MM.1S (cell line): Measurements from ENCODE around the gene CYRIA.

Experiments
- DNase-seq: peaks from one replicate; pipeline ENCODE4 v3.0.0-alpha.2; 2015
- H2AFZ ChIP-seq: fragments of 300-600 bp; sonication (generic); 2 replicates; pipeline ENCODE4 v1.6.0; 2016; ENCODE audit warnings: antibody characterized with exemption, low read length
- H3F3A ChIP-seq: fragments of 300-600 bp; sonication (generic); 2 replicates; pipeline ENCODE4 v1.6.1; 2016; ENCODE audit warnings: mild to moderate bottlenecking, antibody characterized with exemption, low read length, moderate library complexity, mixed read lengths; ENCODE audit not compliant: insufficient read depth
- H3K27ac ChIP-seq: fragments of 300-600 bp; sonication (generic); 2 replicates; pipeline ENCODE4 v1.5.1; 2016; ENCODE audit warnings: mild to moderate bottlenecking, low read length
- H3K27me3 ChIP-seq: fragments of 300-600 bp; sonication (generic); replicated peaks from 2 replicates; pipeline ENCODE4 v1.6.0; 2016; ENCODE audit warnings: low read length; ENCODE audit not compliant: insufficient read depth
- H3K36me3 ChIP-seq: fragments of 300-600 bp; sonication (generic); replicated peaks from 2 replicates; pipeline ENCODE4 v1.6.1; 2016; ENCODE audit warnings: mild to moderate bottlenecking, low read length, mixed read lengths; ENCODE audit not compliant: insufficient read depth
- H3K4me1 ChIP-seq: fragments of 300-600 bp; sonication (generic); 2 replicates; pipeline ENCODE4 v1.6.1; 2016; ENCODE audit warnings: low read length, mixed read lengths
- H3K4me2 ChIP-seq: fragments of 300-600 bp; sonication (generic); 2 replicates; pipeline ENCODE4 v1.6.0; 2016; ENCODE audit warnings: low read depth, low read length
- H3K4me3 ChIP-seq: fragments of 300-600 bp; sonication (generic); 2 replicates; pipeline ENCODE4 v1.5.1; 2016; ENCODE audit warnings: low read length, mixed read lengths
- H3K79me2 ChIP-seq: fragments of 300-600 bp; sonication (generic); 2 replicates; pipeline ENCODE4 v1.6.1; 2016; ENCODE audit warnings: mixed run types, low read length, mixed read lengths
- H3K9ac ChIP-seq: fragments of 300-600 bp; sonication (generic); 2 replicates; pipeline ENCODE4 v1.6.1; 2016; ENCODE audit warnings: low read length, mixed read lengths
- H3K9me2 ChIP-seq: fragments of 300-600 bp; sonication (generic); replicated peaks from 2 replicates; pipeline ENCODE4 v1.6.1; 2016; ENCODE audit warnings: mild to moderate bottlenecking, low read length, mixed read lengths; ENCODE audit not compliant: insufficient read depth
- H3K9me3 ChIP-seq: fragments of 300-600 bp; sonication (generic); replicated peaks from 2 replicates; pipeline ENCODE4 v1.6.1; 2016; ENCODE audit warnings: mild to moderate bottlenecking, low read length, mixed read lengths; ENCODE audit not compliant: insufficient read depth
- H4K20me1 ChIP-seq: fragments of 300-600 bp; sonication (generic); 2 replicates; pipeline ENCODE4 v1.6.1; 2016; ENCODE audit warnings: mild to moderate bottlenecking, low read length, moderate library complexity, mixed read lengths; ENCODE audit not compliant: insufficient read depth
- EZH2 ChIP-seq: fragments of 300-600 bp; sonication (generic); optimal IDR thresholded peaks from 2 replicates; pipeline ENCODE3; 2017; ENCODE audit warnings: low read depth, mild to moderate bottlenecking, antibody characterized with exemption, low read length, mixed read lengths
- EZH2phosphoT487 ChIP-seq: fragments of 300-600 bp; sonication (generic); IDR thresholded peaks from 2 replicates; pipeline ENCODE4 v1.6.1; 2018; ENCODE audit warnings: antibody characterized with exemption, low read length
- TF ChIP-seq, protein P1 (sequence below): fragments of 300-600 bp; sonication (generic); IDR thresholded peaks from 2 replicates; pipeline ENCODE4 v1.5.1; 2016; ENCODE audit warnings: antibody characterized with exemption, low read length, mixed read lengths

CYRIA gene

DNA sequence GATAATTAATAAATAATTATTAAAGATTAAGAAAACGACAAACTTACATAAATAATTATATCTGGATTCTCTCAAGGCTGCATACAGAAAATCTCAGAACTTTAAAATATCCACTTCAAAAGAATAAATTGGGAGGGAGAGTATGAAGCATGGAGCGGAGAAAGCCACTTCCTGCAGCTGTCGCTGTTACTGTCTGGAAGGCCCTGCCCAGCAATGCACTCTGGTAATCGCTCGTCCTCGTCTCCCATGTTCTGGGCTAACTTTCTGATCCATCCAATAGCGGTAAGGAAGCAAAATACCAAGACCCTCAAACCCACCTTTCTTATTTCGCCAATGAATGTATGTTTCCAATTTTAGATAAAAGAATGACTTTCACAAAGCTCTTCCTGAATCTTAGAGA is 26.7 kb downstream of the CYRIA start:
- Histone ChIP-seq H2AFZ (no peak overlapping the region), H3K27ac (no peak overlapping the region), H3K79me2 (no peaks in the 10 kb centered on the region), H4K20me1 (no peaks in the 10 kb centered on the region), H3K4me1 (no peaks in the 10 kb centered on the region), H3K4me3 (no peak overlapping the region), H3K9ac (no peak overlapping the region), H3K36me3 (no peaks in the 10 kb centered on the region), H3K27me3 (no peaks in the 10 kb centered on the region), H3K4me2 (no peak overlapping the region), H3K9me2 (no peaks in the 10 kb centered on the region), H3F3A (no peaks in the 10 kb centered on the region), H3K9me3 (no peaks in the 10 kb centered on the region)
- TF ChIP-seq, protein P1, sequence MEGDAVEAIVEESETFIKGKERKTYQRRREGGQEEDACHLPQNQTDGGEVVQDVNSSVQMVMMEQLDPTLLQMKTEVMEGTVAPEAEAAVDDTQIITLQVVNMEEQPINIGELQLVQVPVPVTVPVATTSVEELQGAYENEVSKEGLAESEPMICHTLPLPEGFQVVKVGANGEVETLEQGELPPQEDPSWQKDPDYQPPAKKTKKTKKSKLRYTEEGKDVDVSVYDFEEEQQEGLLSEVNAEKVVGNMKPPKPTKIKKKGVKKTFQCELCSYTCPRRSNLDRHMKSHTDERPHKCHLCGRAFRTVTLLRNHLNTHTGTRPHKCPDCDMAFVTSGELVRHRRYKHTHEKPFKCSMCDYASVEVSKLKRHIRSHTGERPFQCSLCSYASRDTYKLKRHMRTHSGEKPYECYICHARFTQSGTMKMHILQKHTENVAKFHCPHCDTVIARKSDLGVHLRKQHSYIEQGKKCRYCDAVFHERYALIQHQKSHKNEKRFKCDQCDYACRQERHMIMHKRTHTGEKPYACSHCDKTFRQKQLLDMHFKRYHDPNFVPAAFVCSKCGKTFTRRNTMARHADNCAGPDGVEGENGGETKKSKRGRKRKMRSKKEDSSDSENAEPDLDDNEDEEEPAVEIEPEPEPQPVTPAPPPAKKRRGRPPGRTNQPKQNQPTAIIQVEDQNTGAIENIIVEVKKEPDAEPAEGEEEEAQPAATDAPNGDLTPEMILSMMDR, result no peak
- no peak for TF ChIP-seq EZH2
- no peak for TF ChIP-seq EZH2phosphoT487
- no peak for DNase-seq

DNA sequence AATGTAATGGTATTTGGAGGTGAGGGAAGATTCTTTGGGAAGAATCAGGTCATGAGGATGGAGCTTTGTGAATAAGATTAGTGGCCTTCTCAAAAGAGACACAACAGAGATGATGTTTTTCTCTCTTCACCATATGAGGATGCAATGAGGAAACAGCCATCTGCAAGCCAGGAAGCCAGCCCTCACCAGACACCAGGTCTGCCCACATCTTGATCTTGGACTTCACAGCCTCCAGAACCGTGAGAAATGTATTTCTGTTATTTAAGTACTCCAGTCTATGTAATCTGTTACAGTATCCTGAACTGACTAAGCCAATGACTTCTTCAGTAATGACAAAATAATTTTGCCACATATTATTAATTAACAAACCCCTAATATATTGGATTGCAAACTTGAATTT is 28.3 kb downstream of the CYRIA start:
- H3K9me3 ChIP-seq, result no peaks in the 10 kb centered on the region
- no peak overlapping the region for H2AFZ ChIP-seq
- H3K36me3 ChIP-seq, result no peaks in the 10 kb centered on the region
- H3K27me3 ChIP-seq, result no peaks in the 10 kb centered on the region
- H3K79me2 ChIP-seq, result no peaks in the 10 kb centered on the region
- no peaks in the 10 kb centered on the region for H4K20me1 ChIP-seq
- H3K9ac ChIP-seq, result no peak overlapping the region
- TF ChIP-seq EZH2, result no peak
- TF ChIP-seq, protein P1, result no peak
- no peak for TF ChIP-seq EZH2phosphoT487
- no peak overlapping the region for H3K27ac ChIP-seq
- no peak overlapping the region for H3K4me2 ChIP-seq
- H3K4me3 ChIP-seq, result no peak overlapping the region
- no peaks in the 10 kb centered on the region for H3F3A ChIP-seq
- DNase-seq, result no peak
- H3K9me2 ChIP-seq, result no peaks in the 10 kb centered on the region
- no peaks in the 10 kb centered on the region for H3K4me1 ChIP-seq

DNA sequence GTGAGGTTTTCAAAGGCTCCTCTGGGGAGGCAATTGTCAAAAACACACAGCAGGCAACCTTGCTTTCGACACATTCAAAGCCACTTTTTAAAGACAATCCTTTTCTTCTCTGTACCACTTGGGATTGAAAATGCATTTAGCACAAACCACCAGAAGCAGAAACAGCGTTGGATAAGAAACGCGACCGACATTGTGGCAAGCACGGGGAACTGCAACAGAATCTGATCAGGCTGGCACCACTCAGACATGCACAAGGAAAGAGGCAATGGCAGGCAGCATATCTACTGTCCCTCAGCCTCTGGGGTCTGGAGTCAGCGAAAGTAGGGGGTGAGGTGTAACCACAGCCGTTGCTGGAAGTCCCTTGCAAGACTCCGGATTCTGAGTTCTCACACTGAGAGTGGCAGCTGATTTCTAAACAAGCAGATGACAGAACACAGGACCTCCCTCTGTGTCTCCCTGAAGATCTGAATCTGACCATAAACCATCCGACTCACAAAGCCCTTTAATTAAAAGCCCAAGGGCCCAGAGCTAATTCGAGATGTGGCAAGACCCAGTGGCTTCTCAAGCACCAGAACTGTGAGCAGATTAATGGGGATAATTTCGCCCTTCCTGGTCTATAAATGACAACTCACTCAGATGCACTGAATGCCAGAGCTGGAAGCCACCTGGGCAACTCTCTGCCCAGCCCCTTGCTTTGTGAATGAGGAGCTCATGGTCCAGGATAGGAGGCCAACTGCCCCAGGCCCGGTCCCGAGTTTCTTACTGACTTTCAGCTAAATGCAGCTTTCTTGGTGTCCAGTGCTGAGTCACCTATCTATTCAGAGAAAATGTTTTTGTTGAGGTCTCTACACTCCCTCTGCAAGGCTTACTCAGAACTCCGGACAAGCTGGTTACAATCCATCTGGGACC is 29.6 kb downstream of the CYRIA start:
- H2AFZ ChIP-seq, result no peak overlapping the region
- H3K9ac ChIP-seq, result no peak overlapping the region
- H3K9me2 ChIP-seq, result no peaks in the 10 kb centered on the region
- no peaks in the 10 kb centered on the region for H4K20me1 ChIP-seq
- H3K9me3 ChIP-seq, result no peaks in the 10 kb centered on the region
- H3K4me2 ChIP-seq, result no peak overlapping the region
- H3K4me3 ChIP-seq, result no peak overlapping the region
- H3K27ac ChIP-seq, result no peak overlapping the region
- no peaks in the 10 kb centered on the region for H3K36me3 ChIP-seq
- H3K4me1 ChIP-seq, result no peaks in the 10 kb centered on the region
- DNase-seq, result no peak
- H3F3A ChIP-seq, result no peaks in the 10 kb centered on the region
- TF ChIP-seq EZH2, result no peak
- TF ChIP-seq EZH2phosphoT487, result no peak
- TF ChIP-seq, protein P1, result no peak
- H3K79me2 ChIP-seq, result no peaks in the 10 kb centered on the region
- no peaks in the 10 kb centered on the region for H3K27me3 ChIP-seq
